GM23248 (cell line): Measurements from ENCODE around the gene KCNMA1. TPM values are rescaled to one million over a fixed set of nuclear protein-coding genes. Genes with fewer than 3 reads are reported as not detected.
A peak's percentile ranks its signal among the peaks of the same experiment; 100 is the strongest.

ENCODE experiments used
- DNase-seq: peaks from one replicate; pipeline ENCODE4 v3.0.0-alpha.2; 2015
- H2AFZ ChIP-seq: fragments of 200-600 bp; sonication (generic); 2 replicates; pipeline ENCODE4 v1.6.1; 2016; ENCODE audit warnings: antibody characterized with exemption
- H3F3A ChIP-seq: fragments of 200-600 bp; sonication (generic); 2 replicates; pipeline ENCODE4 v1.6.1; 2016; ENCODE audit warnings: mild to moderate bottlenecking, antibody characterized with exemption, mixed run types; ENCODE audit not compliant: insufficient read depth
- H3K27ac ChIP-seq: fragments of 200-600 bp; sonication (generic); 2 replicates; pipeline ENCODE4 v1.5.1; 2016; ENCODE audit warnings: mild to moderate bottlenecking
- H3K27me3 ChIP-seq: fragments of 200-600 bp; sonication (generic); replicated peaks from 2 replicates; pipeline ENCODE4 v1.6.1; 2016; ENCODE audit warnings: mild to moderate bottlenecking; ENCODE audit not compliant: insufficient read depth
- H3K36me3 ChIP-seq: fragments of 200-600 bp; sonication (generic); 2 replicates; pipeline ENCODE4 v1.6.1; 2016; ENCODE audit warnings: low read depth, mild to moderate bottlenecking
- H3K4me1 ChIP-seq: fragments of 200-600 bp; sonication (generic); 2 replicates; pipeline ENCODE4 v1.6.1; 2016; ENCODE audit warnings: mild to moderate bottlenecking; ENCODE audit not compliant: insufficient read depth
- H3K4me2 ChIP-seq: fragments of 200-600 bp; sonication (generic); one replicate; pipeline ENCODE4 v1.6.1; 2016; ENCODE audit warnings: mild to moderate bottlenecking; ENCODE audit not compliant: unreplicated experiment
- H3K4me3 ChIP-seq: fragments of 200-600 bp; sonication (generic); 2 replicates; pipeline ENCODE4 v1.5.1; 2016; ENCODE audit warnings: mild to moderate bottlenecking
- H3K79me2 ChIP-seq: fragments of 200-600 bp; sonication (generic); 2 replicates; pipeline ENCODE4 v1.6.1; 2016; ENCODE audit warnings: mild to moderate bottlenecking; ENCODE audit not compliant: insufficient read depth
- H3K9ac ChIP-seq: fragments of 200-600 bp; sonication (generic); 2 replicates; pipeline ENCODE4 v1.6.1; 2016; ENCODE audit warnings: mild to moderate bottlenecking
- H3K9me2 ChIP-seq: fragments of 200-600 bp; sonication (generic); 2 replicates; pipeline ENCODE4 v1.6.1; 2016; ENCODE audit warnings: mixed run types, mild to moderate bottlenecking, moderate library complexity; ENCODE audit not compliant: insufficient read depth
- H3K9me3 ChIP-seq: fragments of 200-600 bp; sonication (generic); one replicate; pipeline ENCODE4 v1.6.1; 2017; ENCODE audit warnings: low read depth
- H4K20me1 ChIP-seq: fragments of 200-600 bp; sonication (generic); 2 replicates; pipeline ENCODE4 v1.6.0; 2016; ENCODE audit not compliant: insufficient read depth
- EZH2 ChIP-seq: fragments of 200-600 bp; sonication (generic); IDR thresholded peaks from 2 replicates; pipeline ENCODE4 v1.6.1; 2018; ENCODE audit warnings: antibody characterized with exemption, mild to moderate bottlenecking; ENCODE audit not compliant: insufficient read depth, poor library complexity, severe bottlenecking
- EZH2phosphoT487 ChIP-seq: fragments of 200-600 bp; sonication (generic); IDR thresholded peaks from 2 replicates; pipeline ENCODE4 v1.6.1; 2018; ENCODE audit warnings: antibody characterized with exemption, moderate library complexity, mild to moderate bottlenecking, low read depth; ENCODE audit not compliant: insufficient read depth
- WGBS, 2 experiments: methylation state at CpG; one replicate each; pipeline ENCODE4 v1.1.6; 2015 to 2017; ENCODE audit warnings: low lambda C conversion rate in 2 of 2, low coverage in 1 of 2; ENCODE audit errors: missing lambda C conversion rate in 2 of 2; 5-methylcytosine and 5-hydroxymethylcytosine counted together
- in situ Hi-C: fragments of 300-500 bp; cut with MboI; formaldehyde crosslinking; loops from 2 replicates; pipeline ENCODE4 v1.15.0; 2020
- polyA plus RNA-seq: library from polyadenylated mRNA; unstranded; fragments of >200 nt; fragmentation: Nextera tagmentation; extraction: Ambion mirVana; gene quantifications from 2 replicates; pipeline ENCODE4 v1.2.1, GENCODE V29; 2016
- total RNA-seq: library from RNA; depleted of rRNA; stranded (reverse); fragments of >200 nt; shearing (Covaris generic); gene quantifications from 2 replicates; pipeline ENCODE4 v1.2.3, GENCODE V29; 2014

Gene KCNMA1
- total and polyA plus RNA-seq, 2 experiments from 2014 or later, result 14.2 to 25.1 TPM

GRCh38 chr10:76922666-76923065 is 714.9 kb downstream of the KCNMA1 start:
- in situ Hi-C loops, result no loop called here
- Histone ChIP-seq H3K36me3 (no peaks in the 10 kb centered on the region), H3K27me3 (no peaks in the 10 kb centered on the region), H3K27ac (no peak overlapping the region), H3K4me2 (no peak overlapping the region), H3K9me3 (no peaks in the 10 kb centered on the region), H3F3A (peaks cover 8% of the 10 kb centered on the region; the same call in 1 of the 2 replicates), H4K20me1 (no peaks in the 10 kb centered on the region), H3K79me2 (no peaks in the 10 kb centered on the region), H3K9me2 (no peaks in the 10 kb centered on the region), H3K4me3 (no peak overlapping the region), H3K9ac (no peak overlapping the region), H3K4me1 (peaks cover 15% of the 10 kb centered on the region), H2AFZ (no peak overlapping the region)
- DNase-seq, result peak; percentile 52
- TF ChIP-seq EZH2phosphoT487 (no peak), EZH2 (no peak)
- 15 to 19% methylated on average over 3 of the region's 3 CpGs for WGBS, 2 experiments

DNA sequence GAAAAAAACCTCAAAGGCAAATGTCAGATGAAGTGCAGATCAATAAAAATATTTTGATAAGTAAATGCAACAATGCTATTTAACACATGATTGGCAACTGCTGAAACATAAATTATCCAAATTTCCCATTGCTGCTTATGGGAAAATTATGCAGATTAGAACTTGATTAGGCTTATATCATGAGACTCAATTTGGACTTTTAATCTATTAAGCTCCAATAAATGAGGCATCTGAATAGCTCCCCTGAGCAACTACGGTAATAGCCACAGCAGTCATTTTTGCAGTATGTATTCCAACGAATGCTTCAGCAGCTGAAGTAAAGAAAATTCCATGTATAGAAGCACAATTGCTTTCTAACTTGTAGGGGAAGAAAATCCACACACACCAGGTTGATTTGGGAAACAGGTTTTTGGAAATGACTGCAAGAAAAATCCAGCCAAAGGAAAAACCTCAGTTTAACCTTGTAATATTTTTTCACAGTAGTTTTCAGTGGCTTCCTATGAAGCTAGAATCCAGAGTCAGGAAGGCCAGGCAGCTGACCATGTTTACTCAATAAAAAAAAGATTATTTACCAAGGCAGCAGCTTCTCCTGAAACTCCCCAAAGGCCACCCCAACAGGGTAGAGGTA is 716.1 kb downstream of the KCNMA1 start:
- H3K9me3 ChIP-seq, result no peaks in the 10 kb centered on the region
- H3K79me2 ChIP-seq, result no peaks in the 10 kb centered on the region
- peaks cover 8% of the 10 kb centered on the region; the same call in 1 of the 2 replicates for H3F3A ChIP-seq
- peaks cover 24% of the 10 kb centered on the region for H3K4me1 ChIP-seq
- no peaks in the 10 kb centered on the region for H4K20me1 ChIP-seq
- TF ChIP-seq EZH2phosphoT487 (no peak), EZH2 (no peak)
- H3K27me3 ChIP-seq, result no peaks in the 10 kb centered on the region
- no peak overlapping the region for H3K9ac ChIP-seq
- no peak overlapping the region for H3K4me3 ChIP-seq
- no peak overlapping the region for H3K4me2 ChIP-seq
- H3K27ac ChIP-seq, result no peak overlapping the region
- no peaks in the 10 kb centered on the region for H3K9me2 ChIP-seq
- 82 to 88% methylated on average over 2 of the region's 2 CpGs for WGBS, 2 experiments
- H3K36me3 ChIP-seq, result no peaks in the 10 kb centered on the region
- in situ Hi-C loops, result no loop called here
- no peak overlapping the region for H2AFZ ChIP-seq
- no peak for DNase-seq

- Histone ChIP-seq H4K20me1 (no peaks in the 10 kb centered on the region), H3K9me2 (no peaks in the 10 kb centered on the region), H3K4me2 (no peak overlapping the region), H3K9me3 (no peaks in the 10 kb centered on the region), H3F3A (peaks cover 8% of the 10 kb centered on the region; the same call in 1 of the 2 replicates), H3K79me2 (no peaks in the 10 kb centered on the region), H3K36me3 (no peaks in the 10 kb centered on the region), H3K4me3 (no peak overlapping the region), H3K27ac (no peak overlapping the region), H3K9ac (no peak overlapping the region), H3K4me1 (peaks cover 30% of the 10 kb centered on the region), H2AFZ (no peak overlapping the region), H3K27me3 (no peaks in the 10 kb centered on the region)
- 90 to 100% methylated on average over 2 of the region's 2 CpGs for WGBS, 2 experiments
- in situ Hi-C loops, result no loop called here
- DNase-seq, result no peak
- TF ChIP-seq EZH2, result no peak
- TF ChIP-seq EZH2phosphoT487, result no peak
Observed at GRCh38 chr10:76920581-76920980, 717.0 kb downstream of the KCNMA1 start.

- 41 to 44% methylated on average over 1 of the region's 1 CpG for WGBS, 2 experiments
- no peak for DNase-seq
- Histone ChIP-seq H3K9me2 (no peaks in the 10 kb centered on the region), H2AFZ (no peak overlapping the region), H3K9me3 (no peaks in the 10 kb centered on the region), H3K4me3 (no peak overlapping the region), H4K20me1 (no peaks in the 10 kb centered on the region), H3K9ac (no peak overlapping the region), H3K36me3 (no peaks in the 10 kb centered on the region), H3K27ac (no peak overlapping the region), H3K27me3 (no peaks in the 10 kb centered on the region), H3K4me1 (peaks cover 29% of the 10 kb centered on the region), H3K4me2 (no peak overlapping the region), H3K79me2 (no peaks in the 10 kb centered on the region), H3F3A (peaks cover 8% of the 10 kb centered on the region; the same call in 1 of the 2 replicates)
- in situ Hi-C loops, result no loop called here
- TF ChIP-seq EZH2 (no peak), EZH2phosphoT487 (no peak)
Observed at GRCh38 chr10:76918106-76918505, 719.5 kb downstream of the KCNMA1 start.
